Omental fat pad (tissue), 4 donors: ENCODE results near the gene STK10. TPM values are rescaled to one million over a fixed set of nuclear protein-coding genes. Genes with fewer than 3 reads are reported as not detected.

ENCODE experiments used
- ATAC-seq: fragments of 150-250 bp; one replicate; pipeline ENCODE4 v1.9.1; 2016; ENCODE audit warnings: mild to moderate bottlenecking, moderate library complexity; ENCODE audit not compliant: low FRiP score
- DNase-seq: peaks from one replicate; pipeline ENCODE4 v3.0.0-alpha.2; 2019; ENCODE audit warnings: low spot score
- total RNA-seq, 4 donors: library from RNA; depleted of rRNA; stranded (reverse); fragments of >200 nt; gene quantifications; one replicate each; pipeline ENCODE4 v1.1.0, GENCODE V29; 2016
- TF ChIP-seq, protein P1 (sequence below), 3 donors: fragments of 450-650 bp; IDR thresholded peaks; one replicate each; pipeline ENCODE4 v1.5.1; 2016 to 2017; ENCODE audit warnings: antibody characterized with exemption in 3 of 3, mild to moderate bottlenecking in 3 of 3, moderate library complexity in 2 of 3

STK10 gene
- total RNA-seq, 4 donors from 2014 or later = 26.4 to 110 (median 52.4) TPM

DNA sequence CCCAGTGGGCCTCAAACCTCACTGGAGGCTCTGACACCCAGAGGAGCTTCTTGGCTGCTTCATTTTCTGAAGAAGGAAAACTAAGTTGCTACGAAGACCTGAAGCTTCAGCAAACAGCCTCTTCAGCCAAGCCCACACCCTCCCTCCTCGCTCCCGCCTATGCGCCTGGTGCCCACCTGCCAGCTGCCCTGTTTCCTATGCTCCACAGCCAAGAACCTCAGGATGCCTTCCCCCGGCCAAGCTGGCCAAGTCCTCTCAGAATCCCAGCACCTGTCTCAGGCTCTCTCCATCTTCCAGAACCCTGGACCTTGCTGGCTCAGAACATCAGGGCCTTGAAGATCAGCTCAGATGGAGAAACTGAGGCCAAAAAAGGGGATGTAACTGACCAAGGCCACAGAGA, 60.4 kb downstream of the STK10 start:
- TF ChIP-seq, protein P1, sequence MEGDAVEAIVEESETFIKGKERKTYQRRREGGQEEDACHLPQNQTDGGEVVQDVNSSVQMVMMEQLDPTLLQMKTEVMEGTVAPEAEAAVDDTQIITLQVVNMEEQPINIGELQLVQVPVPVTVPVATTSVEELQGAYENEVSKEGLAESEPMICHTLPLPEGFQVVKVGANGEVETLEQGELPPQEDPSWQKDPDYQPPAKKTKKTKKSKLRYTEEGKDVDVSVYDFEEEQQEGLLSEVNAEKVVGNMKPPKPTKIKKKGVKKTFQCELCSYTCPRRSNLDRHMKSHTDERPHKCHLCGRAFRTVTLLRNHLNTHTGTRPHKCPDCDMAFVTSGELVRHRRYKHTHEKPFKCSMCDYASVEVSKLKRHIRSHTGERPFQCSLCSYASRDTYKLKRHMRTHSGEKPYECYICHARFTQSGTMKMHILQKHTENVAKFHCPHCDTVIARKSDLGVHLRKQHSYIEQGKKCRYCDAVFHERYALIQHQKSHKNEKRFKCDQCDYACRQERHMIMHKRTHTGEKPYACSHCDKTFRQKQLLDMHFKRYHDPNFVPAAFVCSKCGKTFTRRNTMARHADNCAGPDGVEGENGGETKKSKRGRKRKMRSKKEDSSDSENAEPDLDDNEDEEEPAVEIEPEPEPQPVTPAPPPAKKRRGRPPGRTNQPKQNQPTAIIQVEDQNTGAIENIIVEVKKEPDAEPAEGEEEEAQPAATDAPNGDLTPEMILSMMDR (IDR thresholded peaks at IDR 0.05) = no peak
- no peak for ATAC-seq
- no peak for DNase-seq

DNA sequence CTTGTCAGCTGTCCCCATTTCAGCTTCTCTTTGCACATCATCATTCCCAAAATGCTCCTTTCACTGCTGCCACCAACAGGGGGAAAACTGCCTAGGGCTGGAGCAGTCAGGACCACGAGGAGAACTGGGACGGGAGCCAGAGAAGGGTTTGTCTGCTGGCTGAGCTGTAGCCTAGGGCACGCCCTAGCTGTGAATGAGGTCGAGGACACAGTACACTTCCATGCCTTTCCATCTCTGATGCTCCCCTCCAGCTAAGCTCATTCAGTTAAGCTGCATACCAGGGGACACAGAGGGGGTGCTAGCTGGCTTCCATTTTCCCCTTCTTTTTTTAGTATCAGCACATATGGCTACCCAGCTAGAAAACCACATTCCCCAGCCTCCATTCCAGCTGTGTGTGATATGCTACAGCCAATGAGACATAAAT, 64.7 kb downstream of the STK10 start:
- peak; percentile 52 for ATAC-seq
- DNase-seq = no peak
- TF ChIP-seq, protein P1 (IDR thresholded peaks at IDR 0.05) = no peak

DNA sequence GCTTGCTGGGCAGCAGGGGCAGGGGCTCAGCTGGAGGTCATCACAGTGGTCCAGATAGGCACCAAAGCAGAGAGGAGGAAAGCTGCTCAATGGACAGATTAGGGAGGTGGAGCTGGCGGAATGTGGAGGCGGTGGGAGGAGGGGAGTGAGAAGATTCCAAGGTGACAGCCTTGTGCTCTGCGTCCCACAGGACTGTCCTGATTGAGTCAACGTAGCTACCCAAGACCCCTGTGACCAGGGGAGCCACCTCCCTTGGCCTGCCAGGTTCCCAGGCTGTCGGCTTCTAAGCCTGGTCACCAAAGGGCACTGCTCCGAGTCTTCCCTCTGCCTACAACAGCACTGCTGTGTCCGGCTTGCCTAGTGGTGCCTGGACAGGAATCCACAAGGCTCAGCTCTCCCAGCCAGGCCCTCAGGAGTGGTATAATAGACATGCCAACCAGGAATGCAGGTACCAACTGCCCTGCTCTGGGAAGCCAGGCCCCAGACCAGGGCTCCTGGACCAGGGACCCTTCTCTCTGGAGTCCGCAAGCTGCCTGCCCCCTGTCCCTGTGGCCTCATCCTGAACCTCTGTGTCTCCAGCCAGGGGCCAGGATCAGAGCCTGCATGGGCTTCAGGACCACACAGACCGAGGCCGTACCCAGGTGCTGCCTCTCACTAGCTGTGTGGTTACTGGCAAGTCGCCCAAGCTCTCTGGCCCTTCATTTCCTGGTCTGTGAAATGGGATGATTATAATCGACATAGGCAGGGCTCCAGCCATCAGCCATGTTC, 67.9 kb downstream of the STK10 start:
- DNase-seq = no peak

DNA sequence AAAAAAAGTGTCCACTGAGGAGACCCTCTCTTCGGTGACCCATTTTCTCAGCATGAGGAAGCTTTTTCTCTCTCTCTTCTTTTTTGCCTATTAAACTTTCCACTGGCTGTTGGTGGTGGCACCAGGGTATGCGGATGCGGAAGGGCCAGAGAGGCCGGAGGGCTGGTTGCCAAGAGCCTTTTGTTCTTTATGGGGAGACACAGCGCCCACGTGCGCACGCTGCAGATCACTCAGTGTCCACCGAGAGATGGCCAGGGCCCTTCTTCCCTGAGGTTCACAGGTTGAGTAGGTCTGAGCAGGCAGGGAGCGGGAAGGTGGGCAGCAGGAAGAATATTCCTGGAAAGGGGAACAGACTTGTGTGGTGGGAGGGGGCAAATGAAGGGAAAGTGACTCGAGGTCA, 69.1 kb downstream of the STK10 start:
- DNase-seq (no peak), ATAC-seq (no peak)
- TF ChIP-seq, protein P1 (IDR thresholded peaks at IDR 0.05) = no peak

More for the DNA sequence above, 67.9 kb downstream of the STK10 start:
- TF ChIP-seq, protein P1 (IDR thresholded peaks at IDR 0.05) = no peak
- no peak for ATAC-seq

- ATAC-seq (no peak), DNase-seq (no peak)
- TF ChIP-seq, protein P1 (IDR thresholded peaks at IDR 0.05) = no peak
Observed at GRCh38 chr5:172117977-172118701, 69.9 kb downstream of the STK10 start.

- DNase-seq (no peak), ATAC-seq (no peak)
- TF ChIP-seq, protein P1 (IDR thresholded peaks at IDR 0.05) = no peak
Observed at GRCh38 chr5:172115541-172115982, 72.5 kb downstream of the STK10 start.
